HepG2 (cell line): ENCODE data around the gene DPP6. TPM values are rescaled to one million over a fixed set of nuclear protein-coding genes. Genes with fewer than 3 reads are reported as not detected.

Experiments
- ATAC-seq: fragments of 200-7000 bp; cut with Tn5 transposase; 3 replicates; pipeline ENCODE4 v1.9.1; 2020; ENCODE audit warnings: mild to moderate bottlenecking, moderate library complexity
- BruUV-seq: library from RNA; stranded (reverse); fragments of 400-500 nt; replicated peaks from 2 replicates; lab custom pipeline; 2021; lab: Mats Ljungman, UMichigan
- CTCF ChIA-PET: fragments of 300-600 bp; formaldehyde crosslinking; extraction: SDS; loops from one replicate; lab custom pipeline; 2021; ENCODE audit warnings: low total read pairs, inconsistent platforms, low intra/inter-chr PET ratio; lab: Yijun Ruan, JAX
- POLR2A ChIA-PET: fragments of 350-600 bp; sonication (Branson Sonifier 250); formaldehyde crosslinking; loops from one replicate; lab custom pipeline; 2020; ENCODE audit warnings: antibody characterized with exemption, inconsistent platforms; lab: Yijun Ruan, JAX
- DNase-seq: peaks from one replicate; pipeline ENCODE4 v3.0.0-alpha.2; 2015; ENCODE audit warnings: low spot score
- FAIRE-seq: peaks from 3 replicates; lab custom pipeline; 2011; peaks lifted over from hg19 to GRCh38; lab: Jason Lieb, UNC
- H2AFZ ChIP-seq: one replicate; pipeline ENCODE4 v1.6.1; 2011; ENCODE audit warnings: low read length, inconsistent platforms
- H3K27ac ChIP-seq: fragments of 300-600 bp; 3 replicates; pipeline ENCODE4 v1.8.0; 2011; ENCODE audit warnings: mixed run types, mild to moderate bottlenecking, mixed read lengths, low read length, inconsistent platforms; ENCODE audit not compliant: insufficient read depth; ENCODE audit errors: extremely low read length
- H3K27me3 ChIP-seq, 2 experiments: fragments of 200-600 bp in 1 of 2; 2 replicates in 1 of 2; 3 replicates in 1 of 2; pipeline versions ENCODE4 v1.6.0 to v1.8.0; 2011; ENCODE audit warnings: low read length in 2 of 2, mild to moderate bottlenecking in 2 of 2, moderate library complexity in 2 of 2, inconsistent platforms in 1 of 2; ENCODE audit not compliant: insufficient read depth in 2 of 2, control insufficient read depth in 1 of 2
- H3K36me3 ChIP-seq, 2 experiments: fragments of 200-600 bp in 1 of 2; replicated peaks in 1 of 2; 2 replicates in 1 of 2; 3 replicates in 1 of 2; pipeline versions ENCODE4 v1.5.1 to v1.8.0; 2011; ENCODE audit warnings: low read length in 2 of 2, inconsistent platforms in 1 of 2; ENCODE audit not compliant: insufficient read depth in 2 of 2, control insufficient read depth in 1 of 2
- H3K4me1 ChIP-seq: 2 replicates; pipeline ENCODE4 v1.5.1; 2012; ENCODE audit warnings: low read length, inconsistent platforms; ENCODE audit not compliant: insufficient read depth
- H3K4me2 ChIP-seq: 2 replicates; pipeline ENCODE4 v1.6.0; 2011; ENCODE audit warnings: low read depth, low read length, inconsistent platforms
- H3K4me3 ChIP-seq, 3 experiments: fragments of 200-600 bp in 1 of 3; sonication (generic), shearing (Covaris generic) in 1 of 3; replicated peaks in 1 of 3; 2 replicates each; pipeline ENCODE4 v1.5.1; 2011 to 2016; ENCODE audit warnings: low read length in 3 of 3, inconsistent platforms in 2 of 3, low read depth in 2 of 3, mild to moderate bottlenecking in 2 of 3, control low read depth in 1 of 3, mixed read lengths in 1 of 3; ENCODE audit not compliant: insufficient read depth in 1 of 3
- H3K79me2 ChIP-seq: one replicate; pipeline ENCODE4 v1.6.1; 2011; ENCODE audit warnings: low read length, inconsistent platforms; ENCODE audit not compliant: insufficient read depth
- H3K9ac ChIP-seq: 2 replicates; pipeline ENCODE4 v1.6.0; 2011; ENCODE audit warnings: mild to moderate bottlenecking, low read depth, low read length, inconsistent platforms; ENCODE audit not compliant: insufficient read depth
- H3K9me3 ChIP-seq: 2 replicates; pipeline ENCODE4 v1.5.1; 2012; ENCODE audit warnings: mild to moderate bottlenecking, low read length
- H4K20me1 ChIP-seq: 2 replicates; pipeline ENCODE4 v1.6.0; 2011; ENCODE audit warnings: inconsistent platforms, mild to moderate bottlenecking, low read length, moderate library complexity; ENCODE audit not compliant: insufficient read depth
- ATF7 ChIP-seq, 2 experiments: fragments of 450-650 bp in 1 of 2; sonication (generic) in 1 of 2; formaldehyde crosslinking in 1 of 2; IDR thresholded peaks; 2 replicates each; pipeline versions ENCODE4 v1.4.0 to v1.6.1; 2016 to 2020; ENCODE audit warnings: antibody characterized with exemption in 1 of 2, mild to moderate bottlenecking in 1 of 2, missing genetic modification reagents in 1 of 2
- GATA4 ChIP-seq: sonication (generic); IDR thresholded peaks from 2 replicates; pipeline ENCODE4 v1.6.1; 2016; ENCODE audit warnings: antibody characterized with exemption, low read depth, borderline replicate concordance
- MAFF ChIP-seq: IDR thresholded peaks from 2 replicates; pipeline ENCODE4 v1.6.1; 2011; ENCODE audit warnings: low read depth, low read length, improper control_type of control experiment
- NFAT5 ChIP-seq: sonication (generic); formaldehyde crosslinking; IDR thresholded peaks from 2 replicates; pipeline ENCODE4 v1.4.0; 2020; ENCODE audit warnings: missing genetic modification reagents
- PREB ChIP-seq: sonication (generic); formaldehyde crosslinking; IDR thresholded peaks from 2 replicates; pipeline ENCODE4 v1.4.0; 2020; ENCODE audit warnings: missing genetic modification reagents
- ZBTB43 ChIP-seq: sonication (generic); formaldehyde crosslinking; conservative IDR thresholded peaks from 2 replicates; pipeline ENCODE4 v1.4.0; 2020; ENCODE audit warnings: missing genetic modification reagents
- ZGPAT ChIP-seq: IDR thresholded peaks from 2 replicates; pipeline ENCODE4 v1.6.1; 2016; ENCODE audit warnings: mild to moderate bottlenecking
- ZNF430 ChIP-seq: sonication (generic); formaldehyde crosslinking; IDR thresholded peaks from 2 replicates; pipeline ENCODE4 v1.9.0; 2021; ENCODE audit warnings: mild to moderate bottlenecking, missing genetic modification reagents
- ZNF609 ChIP-seq: sonication (generic); formaldehyde crosslinking; IDR thresholded peaks from 2 replicates; pipeline ENCODE4 v1.4.0; 2020; ENCODE audit warnings: mild to moderate bottlenecking, missing genetic modification reagents, borderline replicate concordance
- ZSCAN31 ChIP-seq: sonication (generic); formaldehyde crosslinking; IDR thresholded peaks from 2 replicates; pipeline ENCODE4 v1.5.0; 2020; ENCODE audit warnings: low read depth, mild to moderate bottlenecking, missing genetic modification reagents
- WGBS: methylation state at CpG from one replicate; pipeline ENCODE4 v1.1.6; 2017; ENCODE audit warnings: low lambda C conversion rate; 5-methylcytosine and 5-hydroxymethylcytosine counted together
- in situ Hi-C: cut with HindIII; loops from 2 replicates; pipeline ENCODE4 v1.10.0; 2017; ENCODE audit warnings: low pct_unique_long_range_greater_than_20kb; ENCODE audit not compliant: extremely low pct_ligation_motif_present
- intact Hi-C: fragments of 100-400 bp; cut with micrococcal nuclease; formaldehyde crosslinking; loops from one replicate; pipeline ENCODE4 v1.10.0; 2022; ENCODE audit not compliant: unreplicated experiment
- polyA plus RNA-seq, 8 experiments: library from polyadenylated mRNA; depleted of rRNA in 3 of 8; stranded (reverse) in 7 of 8; unstranded in 1 of 8; fragments of >200 nt; fragmentation: Illumina TruSeq in 4 of 8; extraction: Trizol in 4 of 8; gene quantifications; 2 replicates each; pipeline versions ENCODE4 v1.2.1 to v1.2.3, GENCODE V29; 2011 to 2016; ENCODE audit warnings: low read depth in 4 of 8, missing spikeins in 1 of 8, mixed read lengths in 1 of 8; ENCODE audit not compliant: insufficient read depth in 1 of 8
- total RNA-seq, 5 experiments: library from RNA; depleted of rRNA; stranded (reverse); fragments of >200 nt; fragmentation: Illumina TruSeq; extraction: Trizol; gene quantifications; 2 replicates each; pipeline ENCODE4 v1.2.3, GENCODE V29; 2016; ENCODE audit warnings: low read depth in 1 of 5

DPP6 gene
- total and polyA plus RNA-seq, 2 of the 13 experiments (the other 11 are each of a cell fraction or from before 2014, with no cell fraction given) = not detected

- 2% methylated on average over 3 of the region's 3 CpGs for WGBS
- FAIRE-seq (no peak), ATAC-seq (no peak), DNase-seq (no peak)
- H3K9ac ChIP-seq = no peak overlapping the region
- ChIA-PET POLR2A (no interaction called here), CTCF (no interaction called here)
- H3K4me2 ChIP-seq = no peak overlapping the region
- H3K79me2 ChIP-seq = no peaks in the 10 kb centered on the region
- no peaks in the 10 kb centered on the region for H3K36me3 ChIP-seq
- H3K4me3 ChIP-seq = no peak overlapping the region
- H3K9me3 ChIP-seq = peaks cover 11% of the 10 kb centered on the region; the same call in 1 of the 2 replicates
- intact Hi-C loops = no loop called here
- no peak overlapping the region for H2AFZ ChIP-seq
- no TSS peak for BruUV-seq
- no peaks in the 10 kb centered on the region for H4K20me1 ChIP-seq
- in situ Hi-C loops = no loop called here
- no peaks in the 10 kb centered on the region for H3K4me1 ChIP-seq
- H3K27me3 ChIP-seq = no peaks in the 10 kb centered on the region
- H3K27ac ChIP-seq = no peak overlapping the region
- TF ChIP-seq ZSCAN31 (CRISPR knock-in tag) (no peak), ATF7 (IDR thresholded peaks at IDR 0.05) (no peak), ATF7 (CRISPR knock-in tag; IDR thresholded peaks at IDR 0.05) (no peak), ZBTB43 (no peak), GATA4 (no peak), ZNF430 (CRISPR knock-in tag) (no peak), NFAT5 (no peak), ZGPAT (CRISPR knock-in tag) (no peak), PREB (no peak), ZNF609 (CRISPR knock-in tag) (no peak), MAFF (no peak)
These were observed 519.6 kb downstream of the DPP6 start for GRCh38 chr7:154571772-154572171.
